GM19238 (cell line): ENCODE data around the gene RBPMS2.
"Not testable (repeated sequence)": the region's sequence is repeated elsewhere in the genome, so short reads cannot be mapped to it uniquely, and the experiment has no call there.

Source experiments
- DNase-seq: peaks from one replicate; pipeline ENCODE4 v3.0.0; 2011; ENCODE audit warnings: low spot score; ENCODE audit not compliant: insufficient read length

Gene RBPMS2

GRCh38 chr15:64754663-64755426 is 20.5 kb downstream of the RBPMS2 start:
- DNase-seq: peak; percentile 47

- no peak for DNase-seq
These were observed 21.8 kb downstream of the RBPMS2 start for GRCh38 chr15:64753480-64754185.

GRCh38 chr15:64751464-64751863 is 23.9 kb downstream of the RBPMS2 start:
- DNase-seq: no peak

- DNase-seq: no peak
These were observed 25.3 kb downstream of the RBPMS2 start for GRCh38 chr15:64749999-64750657.

GRCh38 chr15:64749167-64749566 is 26.2 kb downstream of the RBPMS2 start:
- DNase-seq: no peak

- DNase-seq: no peak
These were observed 27.1 kb downstream of the RBPMS2 start for GRCh38 chr15:64748251-64748650.

GRCh38 chr15:64747578-64747977 is 27.8 kb downstream of the RBPMS2 start:
- DNase-seq: no peak

- no peak for DNase-seq
These were observed 28.5 kb downstream of the RBPMS2 start for GRCh38 chr15:64746921-64747320.

- DNase-seq: no peak
These were observed 29.0 kb downstream of the RBPMS2 start for GRCh38 chr15:64746356-64746755.

GRCh38 chr15:64743691-64744090 is 31.7 kb downstream of the RBPMS2 start:
- no peak for DNase-seq

- DNase-seq: no peak
These were observed 32.5 kb downstream of the RBPMS2 start for GRCh38 chr15:64742921-64743320.

GRCh38 chr15:64742385-64742784 is 33.0 kb downstream of the RBPMS2 start:
- no peak for DNase-seq

- not testable (repeated sequence) for DNase-seq
These were observed 33.7 kb downstream of the RBPMS2 start for GRCh38 chr15:64741708-64742107.

GRCh38 chr15:64740311-64741170 is 34.8 kb downstream of the RBPMS2 start:
- DNase-seq: no peak

- no peak for DNase-seq
These were observed 35.7 kb downstream of the RBPMS2 start for GRCh38 chr15:64739577-64740143.

GRCh38 chr15:64739156-64739555 is 36.2 kb downstream of the RBPMS2 start:
- no peak for DNase-seq

- no peak for DNase-seq
These were observed 36.9 kb downstream of the RBPMS2 start for GRCh38 chr15:64738226-64739095.

- no peak for DNase-seq
These were observed 43.1 kb downstream of the RBPMS2 start for GRCh38 chr15:64732156-64732860.

GRCh38 chr15:64731805-64732151 is 43.6 kb downstream of the RBPMS2 start:
- DNase-seq: no peak
